ENCODE data around the gene GBP7.

Gene GBP7

DNA sequence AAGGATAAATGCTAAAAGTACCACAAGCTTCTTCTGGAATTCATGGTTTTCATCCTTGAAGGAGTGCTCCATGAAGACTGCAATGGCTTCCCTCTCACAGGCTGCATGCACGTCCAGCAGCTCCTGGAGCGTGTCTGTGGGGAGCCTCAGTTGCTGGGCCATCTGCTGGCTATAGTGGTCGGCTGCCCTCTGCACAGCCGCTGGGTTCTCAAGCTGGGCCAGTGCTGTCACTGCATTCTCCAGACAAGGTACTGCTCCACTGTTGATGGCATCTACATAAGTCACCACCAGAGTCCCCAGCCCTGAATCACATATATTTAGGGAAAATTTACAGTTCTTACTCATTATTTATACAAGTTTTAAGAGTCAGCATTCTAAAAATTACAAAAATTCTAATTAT lies 14.2 kb upstream of the GBP7 start:
- TF ChIP-seq ISL1 (CRISPR knock-in tag; IDR thresholded peaks at IDR 0.05), result no peak
- TF ChIP-seq SNAI2 (CRISPR knock-in tag; IDR thresholded peaks at IDR 0.05), result no peak
- no peak; the same call in 2 of the 3 replicates for ATAC-seq

DNA sequence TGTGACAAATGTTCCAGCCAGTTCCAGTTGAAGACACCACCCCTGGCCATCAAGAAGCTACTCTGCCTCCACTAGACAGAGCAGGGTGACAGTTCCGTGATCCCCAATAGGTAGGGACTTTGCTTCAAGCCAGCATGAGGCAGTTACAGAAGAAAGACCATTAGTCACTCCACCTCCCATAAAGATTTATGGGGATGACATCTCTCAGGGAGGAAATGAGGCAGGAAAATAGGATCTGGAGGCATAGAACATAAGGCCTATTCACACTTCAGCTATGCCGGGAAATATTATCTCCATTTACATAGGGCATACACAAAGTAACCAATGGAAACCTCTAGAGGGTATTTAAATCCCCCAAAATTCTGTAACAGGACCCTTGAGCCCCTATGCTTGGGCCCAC lies 3.5 kb upstream of the GBP7 start:
- no peak for ATAC-seq
- TF ChIP-seq ZC3H10 (CRISPR knock-in tag; IDR thresholded peaks at IDR 0.05) (no peak), GLIS3 (CRISPR knock-in tag; IDR thresholded peaks at IDR 0.05) (no peak), ZNF8 (CRISPR knock-in tag; IDR thresholded peaks at IDR 0.05) (no peak), ARNTL (CRISPR knock-in tag; IDR thresholded peaks at IDR 0.05; ENCODE audit: borderline replicate concordance, low read depth) (no peak), ZNF70 (CRISPR knock-in tag; IDR thresholded peaks at IDR 0.05) (no peak), ZFP3 (CRISPR knock-in tag; IDR thresholded peaks at IDR 0.05) (no peak), CSDC2 (CRISPR knock-in tag; IDR thresholded peaks at IDR 0.05) (no peak), TOX (CRISPR knock-in tag; IDR thresholded peaks at IDR 0.05; ENCODE audit: borderline replicate concordance) (no peak)
- TF ChIP-seq, protein P1, sequence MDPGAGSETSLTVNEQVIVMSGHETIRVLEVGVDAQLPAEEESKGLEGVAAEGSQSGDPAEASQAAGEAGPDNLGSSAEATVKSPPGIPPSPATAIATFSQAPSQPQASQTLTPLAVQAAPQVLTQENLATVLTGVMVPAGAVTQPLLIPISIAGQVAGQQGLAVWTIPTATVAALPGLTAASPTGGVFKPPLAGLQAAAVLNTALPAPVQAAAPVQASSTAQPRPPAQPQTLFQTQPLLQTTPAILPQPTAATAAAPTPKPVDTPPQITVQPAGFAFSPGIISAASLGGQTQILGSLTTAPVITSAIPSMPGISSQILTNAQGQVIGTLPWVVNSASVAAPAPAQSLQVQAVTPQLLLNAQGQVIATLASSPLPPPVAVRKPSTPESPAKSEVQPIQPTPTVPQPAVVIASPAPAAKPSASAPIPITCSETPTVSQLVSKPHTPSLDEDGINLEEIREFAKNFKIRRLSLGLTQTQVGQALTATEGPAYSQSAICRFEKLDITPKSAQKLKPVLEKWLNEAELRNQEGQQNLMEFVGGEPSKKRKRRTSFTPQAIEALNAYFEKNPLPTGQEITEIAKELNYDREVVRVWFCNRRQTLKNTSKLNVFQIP (CRISPR knock-in tag; IDR thresholded peaks at IDR 0.05; ENCODE audit: borderline replicate concordance, low read depth), result no peak
- TF ChIP-seq, protein P2, sequence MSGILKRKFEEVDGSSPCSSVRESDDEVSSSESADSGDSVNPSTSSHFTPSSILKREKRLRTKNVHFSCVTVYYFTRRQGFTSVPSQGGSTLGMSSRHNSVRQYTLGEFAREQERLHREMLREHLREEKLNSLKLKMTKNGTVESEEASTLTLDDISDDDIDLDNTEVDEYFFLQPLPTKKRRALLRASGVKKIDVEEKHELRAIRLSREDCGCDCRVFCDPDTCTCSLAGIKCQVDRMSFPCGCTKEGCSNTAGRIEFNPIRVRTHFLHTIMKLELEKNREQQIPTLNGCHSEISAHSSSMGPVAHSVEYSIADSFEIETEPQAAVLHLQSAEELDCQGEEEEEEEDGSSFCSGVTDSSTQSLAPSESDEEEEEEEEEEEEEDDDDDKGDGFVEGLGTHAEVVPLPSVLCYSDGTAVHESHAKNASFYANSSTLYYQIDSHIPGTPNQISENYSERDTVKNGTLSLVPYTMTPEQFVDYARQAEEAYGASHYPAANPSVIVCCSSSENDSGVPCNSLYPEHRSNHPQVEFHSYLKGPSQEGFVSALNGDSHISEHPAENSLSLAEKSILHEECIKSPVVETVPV (CRISPR knock-in tag; IDR thresholded peaks at IDR 0.05), result no peak

DNA sequence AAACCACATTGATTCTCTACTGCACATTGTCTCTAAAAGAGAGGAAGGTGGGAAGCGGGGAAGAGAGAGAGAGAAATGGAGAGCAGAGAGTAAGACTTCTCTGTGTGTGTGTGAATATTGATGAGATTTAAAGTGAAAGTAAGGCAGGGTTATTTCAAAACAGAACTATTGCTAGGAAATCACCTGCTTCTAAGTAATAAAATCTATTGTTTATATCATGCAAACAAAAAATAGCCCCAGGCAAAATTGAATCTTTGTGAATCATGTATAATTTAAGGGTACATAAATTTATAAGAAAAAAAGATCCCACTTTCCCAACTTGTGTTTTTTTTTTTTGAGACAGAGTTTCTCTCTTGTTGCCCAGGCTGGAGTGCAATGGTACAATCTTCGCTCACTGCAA lies 1.2 kb upstream of the GBP7 start:
- ATAC-seq, result no peak
- TF ChIP-seq ZFP3 (CRISPR knock-in tag; IDR thresholded peaks at IDR 0.05) (no peak), ESRRG (CRISPR knock-in tag; IDR thresholded peaks at IDR 0.05) (no peak)
- TF ChIP-seq, protein P3, sequence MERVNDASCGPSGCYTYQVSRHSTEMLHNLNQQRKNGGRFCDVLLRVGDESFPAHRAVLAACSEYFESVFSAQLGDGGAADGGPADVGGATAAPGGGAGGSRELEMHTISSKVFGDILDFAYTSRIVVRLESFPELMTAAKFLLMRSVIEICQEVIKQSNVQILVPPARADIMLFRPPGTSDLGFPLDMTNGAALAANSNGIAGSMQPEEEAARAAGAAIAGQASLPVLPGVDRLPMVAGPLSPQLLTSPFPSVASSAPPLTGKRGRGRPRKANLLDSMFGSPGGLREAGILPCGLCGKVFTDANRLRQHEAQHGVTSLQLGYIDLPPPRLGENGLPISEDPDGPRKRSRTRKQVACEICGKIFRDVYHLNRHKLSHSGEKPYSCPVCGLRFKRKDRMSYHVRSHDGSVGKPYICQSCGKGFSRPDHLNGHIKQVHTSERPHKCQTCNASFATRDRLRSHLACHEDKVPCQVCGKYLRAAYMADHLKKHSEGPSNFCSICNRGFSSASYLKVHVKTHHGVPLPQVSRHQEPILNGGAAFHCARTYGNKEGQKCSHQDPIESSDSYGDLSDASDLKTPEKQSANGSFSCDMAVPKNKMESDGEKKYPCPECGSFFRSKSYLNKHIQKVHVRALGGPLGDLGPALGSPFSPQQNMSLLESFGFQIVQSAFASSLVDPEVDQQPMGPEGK (CRISPR knock-in tag; IDR thresholded peaks at IDR 0.05; ENCODE audit: borderline replicate concordance), result no peak

DNA sequence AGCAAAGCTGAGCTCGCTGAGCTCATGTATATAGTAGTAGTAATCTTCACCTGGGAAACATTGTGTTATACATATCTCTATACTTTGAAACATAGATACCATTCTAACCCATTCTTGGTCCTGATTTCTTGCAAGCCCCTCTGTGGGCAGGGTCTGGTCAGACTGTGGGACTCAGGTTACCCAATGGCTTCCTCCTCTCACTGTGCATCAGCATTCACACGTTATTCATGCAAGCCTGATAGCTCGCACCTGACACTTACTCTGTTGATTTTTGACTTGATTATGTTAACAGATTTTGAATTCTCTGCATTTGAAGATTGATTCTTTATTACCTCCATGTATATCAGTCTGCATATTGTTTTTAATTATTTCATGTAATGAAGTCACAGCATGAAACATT lies 1.3 kb downstream of the GBP7 start:
- TF ChIP-seq SNAI2 (CRISPR knock-in tag; IDR thresholded peaks at IDR 0.05) (no peak), TOX (CRISPR knock-in tag; IDR thresholded peaks at IDR 0.05; ENCODE audit: borderline replicate concordance) (no peak), TCF4 (CRISPR knock-in tag; IDR thresholded peaks at IDR 0.05; ENCODE audit: borderline replicate concordance) (no peak), ZNF70 (CRISPR knock-in tag; IDR thresholded peaks at IDR 0.05) (no peak), ISL1 (CRISPR knock-in tag; IDR thresholded peaks at IDR 0.05) (no peak), ZNF565 (CRISPR knock-in tag; conservative IDR thresholded peaks at IDR 0.05; ENCODE audit: low read depth) (no peak), ZC3H10 (CRISPR knock-in tag; IDR thresholded peaks at IDR 0.05) (no peak), OSR1 (CRISPR knock-in tag; IDR thresholded peaks at IDR 0.05) (no peak), ZNF8 (CRISPR knock-in tag; IDR thresholded peaks at IDR 0.05) (no peak), PPARA (CRISPR knock-in tag; IDR thresholded peaks at IDR 0.05; ENCODE audit: borderline replicate concordance) (no peak), ARNTL (CRISPR knock-in tag; IDR thresholded peaks at IDR 0.05; ENCODE audit: borderline replicate concordance, low read depth) (no peak)
- TF ChIP-seq, protein P4, sequence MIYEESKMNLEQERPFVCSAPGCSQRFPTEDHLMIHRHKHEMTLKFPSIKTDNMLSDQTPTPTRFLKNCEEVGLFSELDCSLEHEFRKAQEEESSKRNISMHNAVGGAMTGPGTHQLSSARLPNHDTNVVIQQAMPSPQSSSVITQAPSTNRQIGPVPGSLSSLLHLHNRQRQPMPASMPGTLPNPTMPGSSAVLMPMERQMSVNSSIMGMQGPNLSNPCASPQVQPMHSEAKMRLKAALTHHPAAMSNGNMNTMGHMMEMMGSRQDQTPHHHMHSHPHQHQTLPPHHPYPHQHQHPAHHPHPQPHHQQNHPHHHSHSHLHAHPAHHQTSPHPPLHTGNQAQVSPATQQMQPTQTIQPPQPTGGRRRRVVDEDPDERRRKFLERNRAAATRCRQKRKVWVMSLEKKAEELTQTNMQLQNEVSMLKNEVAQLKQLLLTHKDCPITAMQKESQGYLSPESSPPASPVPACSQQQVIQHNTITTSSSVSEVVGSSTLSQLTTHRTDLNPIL (CRISPR knock-in tag; IDR thresholded peaks at IDR 0.05; ENCODE audit: low read depth), result no peak
- TF ChIP-seq, protein P3 (CRISPR knock-in tag; IDR thresholded peaks at IDR 0.05; ENCODE audit: borderline replicate concordance), result no peak
- TF ChIP-seq, protein P5, sequence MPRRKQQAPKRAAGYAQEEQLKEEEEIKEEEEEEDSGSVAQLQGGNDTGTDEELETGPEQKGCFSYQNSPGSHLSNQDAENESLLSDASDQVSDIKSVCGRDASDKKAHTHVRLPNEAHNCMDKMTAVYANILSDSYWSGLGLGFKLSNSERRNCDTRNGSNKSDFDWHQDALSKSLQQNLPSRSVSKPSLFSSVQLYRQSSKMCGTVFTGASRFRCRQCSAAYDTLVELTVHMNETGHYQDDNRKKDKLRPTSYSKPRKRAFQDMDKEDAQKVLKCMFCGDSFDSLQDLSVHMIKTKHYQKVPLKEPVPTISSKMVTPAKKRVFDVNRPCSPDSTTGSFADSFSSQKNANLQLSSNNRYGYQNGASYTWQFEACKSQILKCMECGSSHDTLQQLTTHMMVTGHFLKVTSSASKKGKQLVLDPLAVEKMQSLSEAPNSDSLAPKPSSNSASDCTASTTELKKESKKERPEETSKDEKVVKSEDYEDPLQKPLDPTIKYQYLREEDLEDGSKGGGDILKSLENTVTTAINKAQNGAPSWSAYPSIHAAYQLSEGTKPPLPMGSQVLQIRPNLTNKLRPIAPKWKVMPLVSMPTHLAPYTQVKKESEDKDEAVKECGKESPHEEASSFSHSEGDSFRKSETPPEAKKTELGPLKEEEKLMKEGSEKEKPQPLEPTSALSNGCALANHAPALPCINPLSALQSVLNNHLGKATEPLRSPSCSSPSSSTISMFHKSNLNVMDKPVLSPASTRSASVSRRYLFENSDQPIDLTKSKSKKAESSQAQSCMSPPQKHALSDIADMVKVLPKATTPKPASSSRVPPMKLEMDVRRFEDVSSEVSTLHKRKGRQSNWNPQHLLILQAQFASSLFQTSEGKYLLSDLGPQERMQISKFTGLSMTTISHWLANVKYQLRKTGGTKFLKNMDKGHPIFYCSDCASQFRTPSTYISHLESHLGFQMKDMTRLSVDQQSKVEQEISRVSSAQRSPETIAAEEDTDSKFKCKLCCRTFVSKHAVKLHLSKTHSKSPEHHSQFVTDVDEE (CRISPR knock-in tag; IDR thresholded peaks at IDR 0.05), result no peak
- TF ChIP-seq, protein P1 (CRISPR knock-in tag; IDR thresholded peaks at IDR 0.05; ENCODE audit: borderline replicate concordance, low read depth), result no peak
- ATAC-seq, result no peak

Data from SK-N-SH treated with all-trans-retinoic acid at 6 μM for 48 hours (cell line).